T-helper 1 cell (primary cell): Measurements from ENCODE around the gene DVL2.

Source experiments
- DNase-seq, 5 donors: peaks; one replicate each; pipeline ENCODE4 v3.0.0-alpha.2; 2012 to 2020

The DVL2 gene

GRCh38 chr17:7219229-7219811 is 15.0 kb downstream of the DVL2 start:
- DNase-seq = no peak

GRCh38 chr17:7218758-7219157 is 15.6 kb downstream of the DVL2 start:
- no peak for DNase-seq

- DNase-seq = no peak
These were observed 16.2 kb downstream of the DVL2 start for GRCh38 chr17:7218166-7218565.

DNA sequence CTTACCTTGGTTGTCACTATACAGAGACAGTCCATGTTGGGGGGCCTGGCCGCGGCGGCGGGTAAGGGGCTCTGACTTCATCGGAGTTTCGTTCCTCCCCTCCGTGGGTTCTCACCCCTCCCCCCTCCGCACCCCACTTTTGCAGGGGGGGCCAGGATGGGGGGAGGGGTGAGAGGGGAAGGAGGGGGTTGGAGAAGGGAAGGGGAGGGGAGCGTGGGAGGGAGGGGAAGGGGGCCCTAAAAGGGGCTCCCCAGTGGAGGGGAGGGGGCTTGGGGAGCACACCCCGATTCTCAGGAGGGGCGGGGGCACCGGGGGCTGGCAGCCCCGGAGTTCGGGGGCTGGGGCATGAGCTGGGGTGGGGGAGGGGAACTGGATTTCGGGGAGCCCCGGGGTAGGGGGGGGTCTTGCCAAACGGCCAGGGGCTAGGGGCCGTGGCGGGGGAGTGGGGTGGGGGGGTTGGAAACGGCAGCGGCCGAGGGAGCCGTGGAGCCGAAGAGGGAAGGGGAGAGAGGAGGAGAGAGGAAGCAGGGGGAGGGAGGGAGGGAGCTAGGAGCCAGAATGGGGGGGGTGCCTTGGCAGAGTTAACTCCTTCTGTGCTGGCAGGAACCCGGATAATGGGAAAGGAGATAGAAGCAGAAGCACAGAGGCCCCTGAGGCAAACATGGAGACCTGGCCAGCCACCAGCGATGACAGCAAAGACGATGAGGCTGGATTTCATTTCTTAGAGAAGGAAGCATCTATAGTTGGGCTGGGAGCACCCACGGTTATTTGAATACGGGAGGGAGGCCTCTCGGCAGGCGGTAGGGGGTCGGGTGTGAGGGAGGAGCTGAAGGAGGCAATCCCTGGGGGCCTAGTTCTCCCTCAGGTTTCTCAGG is 17.0 kb downstream of the DVL2 start:
- no peak for DNase-seq

DNA sequence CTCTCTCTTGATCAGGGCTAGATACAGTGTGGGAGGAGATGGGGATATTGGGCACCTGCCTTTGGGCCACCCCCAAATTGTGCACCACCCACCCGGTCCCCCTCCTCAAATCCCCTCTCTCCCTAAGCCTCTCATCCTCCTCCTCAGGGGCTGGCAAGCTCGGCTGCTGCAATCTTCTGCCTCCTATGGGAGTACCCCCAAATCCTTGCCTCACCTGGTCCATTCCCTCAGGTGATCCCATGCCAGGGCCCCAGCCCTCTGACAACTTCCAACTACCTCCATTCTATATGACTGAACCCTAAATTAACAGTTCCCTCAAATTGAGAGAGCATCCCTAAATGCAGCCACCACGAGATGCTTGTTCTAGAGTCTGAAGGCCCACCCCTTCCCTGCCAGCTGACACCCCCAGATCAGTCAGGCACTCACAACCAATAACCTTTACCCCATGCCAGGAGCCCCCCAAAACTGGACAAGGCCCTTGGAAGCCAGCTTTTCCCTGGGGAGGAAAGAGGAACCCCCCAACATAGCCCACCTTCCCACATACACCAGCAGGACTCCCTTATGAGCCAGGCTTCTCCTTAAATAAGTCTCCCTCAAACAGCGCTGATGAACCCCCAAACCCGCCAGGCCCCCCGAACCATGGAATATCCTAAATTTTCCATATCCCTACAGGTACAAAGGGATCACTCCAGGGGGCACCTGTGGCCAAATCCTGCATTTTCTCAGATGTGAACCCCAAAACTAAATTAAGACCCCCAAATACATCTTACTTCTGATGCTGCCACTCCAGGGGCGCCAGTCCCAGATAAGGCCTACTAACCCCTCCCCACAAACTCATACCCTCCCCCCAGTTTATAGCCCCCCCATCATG is 17.8 kb downstream of the DVL2 start:
- no peak for DNase-seq

GRCh38 chr17:7215652-7216180 is 18.6 kb downstream of the DVL2 start:
- DNase-seq = no peak

- DNase-seq = no peak
These were observed 19.1 kb downstream of the DVL2 start for GRCh38 chr17:7215136-7215638.

- DNase-seq = peak; percentile 97 to 99 (median 98)
These were observed 19.8 kb downstream of the DVL2 start for GRCh38 chr17:7214300-7215135.

DNA sequence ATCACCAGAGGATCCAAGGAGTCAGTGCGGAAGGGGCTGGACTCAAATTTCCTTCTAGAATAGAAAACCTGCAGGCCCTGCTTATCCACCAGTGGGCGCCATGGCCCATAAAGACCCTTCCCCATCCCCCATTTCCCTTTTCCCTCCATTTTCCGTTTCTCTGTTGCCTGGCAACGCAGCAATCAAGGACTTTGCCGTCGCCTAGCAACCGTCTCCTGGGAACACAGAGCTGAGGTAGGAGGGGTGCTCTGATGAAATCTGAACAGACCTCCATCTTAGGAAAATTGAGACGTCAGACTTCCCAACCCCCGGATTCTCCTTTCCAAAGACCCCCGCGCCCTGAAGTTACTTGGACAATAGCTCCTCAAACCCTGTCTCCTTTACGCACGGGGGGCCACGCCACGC is 20.4 kb downstream of the DVL2 start:
- peak; percentile 58 to 78 (median 75) for DNase-seq

- no peak for DNase-seq
These were observed 22.6 kb downstream of the DVL2 start for GRCh38 chr17:7211491-7212273.

DNA sequence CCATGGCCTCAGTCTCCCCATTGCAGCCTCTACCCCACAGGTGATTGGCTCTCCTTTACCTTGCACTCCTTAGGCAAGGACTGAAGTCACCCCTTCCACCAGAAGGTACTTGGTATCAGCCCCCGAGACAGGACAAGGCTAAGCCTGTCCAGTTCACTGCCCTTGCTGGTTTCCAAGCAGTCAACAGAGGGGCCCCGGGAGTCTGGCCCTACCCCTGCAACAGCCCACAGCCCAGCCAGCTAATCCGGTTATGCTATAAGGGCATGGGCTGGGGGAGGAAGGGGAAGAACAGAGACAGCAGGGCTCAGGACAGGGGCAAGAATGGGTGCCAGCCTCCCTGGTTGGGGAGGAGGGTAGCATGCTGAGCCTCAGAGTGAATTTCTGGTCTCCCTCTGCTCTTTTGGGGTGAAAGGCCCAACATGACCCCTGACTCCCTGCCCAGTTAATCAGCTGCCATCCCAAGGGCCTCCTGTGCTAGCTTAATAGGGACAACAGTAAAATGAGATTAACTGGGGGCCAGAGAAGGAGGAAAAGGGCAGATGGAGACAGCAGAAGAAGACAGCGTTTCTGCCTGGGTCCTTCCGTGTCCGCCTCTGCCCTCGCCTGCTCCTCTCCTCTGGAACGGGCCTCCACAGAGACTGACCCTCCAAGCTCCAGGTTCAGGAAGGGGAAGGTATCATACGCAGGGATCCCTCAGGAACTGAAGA is 25.4 kb downstream of the DVL2 start:
- DNase-seq = no peak

DNA sequence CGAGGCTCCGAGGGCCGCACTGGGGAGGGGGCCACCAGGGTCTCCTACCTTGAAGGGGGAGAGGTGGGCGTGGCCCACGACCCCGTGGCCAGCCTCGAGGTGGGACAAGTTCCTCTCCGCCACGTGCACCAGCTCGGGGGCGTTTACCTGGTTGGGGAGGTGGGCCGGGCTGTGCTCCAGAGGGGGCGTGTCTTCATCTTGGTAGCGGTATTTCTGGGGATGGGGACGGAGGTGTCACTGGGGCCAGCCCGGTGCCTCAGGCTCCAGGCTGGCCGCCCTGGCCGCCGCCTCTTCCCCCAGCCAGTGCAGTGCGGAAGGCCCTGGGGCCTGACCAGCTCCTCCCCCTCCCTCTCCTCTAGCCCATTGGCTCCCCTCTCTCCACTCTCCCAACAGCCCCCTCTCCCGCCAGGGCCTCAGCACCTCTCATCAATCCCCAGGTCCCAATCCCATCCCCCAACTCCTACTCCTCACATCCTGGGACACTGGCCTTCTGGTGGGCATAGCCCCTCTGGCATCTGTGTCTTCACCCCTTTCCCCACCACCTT is 26.2 kb downstream of the DVL2 start:
- DNase-seq = no peak

DNA sequence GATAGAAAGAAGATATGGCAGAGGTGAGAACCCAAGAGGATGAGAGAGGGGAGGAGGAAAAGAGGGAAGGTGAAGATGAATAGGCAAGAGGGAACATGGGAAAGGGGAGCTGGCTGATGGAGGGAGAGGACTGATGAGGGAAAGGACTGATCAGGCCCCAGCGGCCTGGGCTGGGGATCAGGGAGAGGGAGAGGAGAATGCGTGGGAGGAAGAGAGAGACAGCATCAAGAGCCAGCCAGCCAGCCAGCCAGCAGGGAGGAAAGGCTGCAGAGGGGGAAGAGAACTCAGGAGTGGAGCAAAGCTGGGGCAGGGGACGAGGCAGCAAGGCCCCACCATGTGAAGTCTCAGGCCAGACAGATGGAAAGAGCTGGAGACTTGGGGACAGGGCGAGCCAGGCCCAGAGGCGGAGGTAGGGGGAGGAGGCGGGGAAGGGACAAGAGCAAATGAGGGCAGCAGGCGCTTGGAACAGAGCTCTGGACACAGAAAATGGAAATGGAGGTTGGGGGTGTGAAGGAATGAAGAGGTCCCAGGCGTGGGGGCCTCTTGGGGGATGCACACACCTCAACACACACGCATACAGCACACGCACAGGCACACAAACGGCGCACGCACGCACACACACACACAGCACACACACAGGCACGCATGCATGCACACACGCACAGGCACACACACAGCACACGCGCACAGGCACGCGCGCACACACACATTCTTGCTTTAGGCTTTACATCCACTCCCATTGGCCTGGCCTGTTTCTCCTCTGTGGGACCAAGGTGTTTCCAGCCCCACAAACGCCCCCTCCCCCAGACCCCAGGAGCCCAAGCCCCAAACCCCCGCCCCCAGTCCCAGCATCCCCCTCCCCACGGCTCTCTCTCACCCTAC is 27.0 kb downstream of the DVL2 start:
- DNase-seq = no peak

- DNase-seq = no peak
These were observed 28.8 kb downstream of the DVL2 start for GRCh38 chr17:7205561-7205960.

DNA sequence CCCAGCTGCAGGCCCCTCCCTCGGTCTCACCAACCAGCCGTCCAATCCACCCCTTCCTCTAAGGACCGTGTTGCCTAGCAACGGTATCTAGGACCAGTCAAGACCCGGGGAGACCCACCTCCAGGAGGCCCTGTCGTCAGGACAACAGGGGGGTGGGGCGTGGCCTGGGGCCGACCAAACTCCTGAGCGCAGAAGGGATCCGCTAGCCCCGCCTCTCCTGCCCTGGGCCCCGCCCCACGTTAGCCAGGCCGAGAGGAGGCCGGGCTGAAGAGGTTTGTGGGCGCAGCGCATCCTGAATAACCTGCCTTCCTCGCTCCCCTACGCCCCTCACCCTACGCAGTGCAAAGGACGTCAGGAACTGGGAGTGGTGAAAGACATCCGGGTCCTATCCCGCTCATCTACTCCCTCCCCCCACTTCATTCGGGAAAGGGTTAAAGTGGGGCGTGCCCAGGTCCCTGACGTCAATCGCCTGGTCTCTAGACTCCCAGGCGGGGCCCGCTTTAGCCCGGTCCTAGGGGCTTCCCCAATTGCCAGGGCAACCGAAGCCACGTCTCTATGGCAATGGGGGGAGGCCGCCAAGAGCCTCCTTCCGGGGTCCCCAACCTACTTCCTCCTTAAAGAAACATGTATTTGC is 29.4 kb downstream of the DVL2 start:
- peak; percentile 94 to 97 (median 95) for DNase-seq

- DNase-seq = peak in 1 of 5 donors; percentile 33
These were observed 30.0 kb downstream of the DVL2 start for GRCh38 chr17:7204336-7204735.

DNA sequence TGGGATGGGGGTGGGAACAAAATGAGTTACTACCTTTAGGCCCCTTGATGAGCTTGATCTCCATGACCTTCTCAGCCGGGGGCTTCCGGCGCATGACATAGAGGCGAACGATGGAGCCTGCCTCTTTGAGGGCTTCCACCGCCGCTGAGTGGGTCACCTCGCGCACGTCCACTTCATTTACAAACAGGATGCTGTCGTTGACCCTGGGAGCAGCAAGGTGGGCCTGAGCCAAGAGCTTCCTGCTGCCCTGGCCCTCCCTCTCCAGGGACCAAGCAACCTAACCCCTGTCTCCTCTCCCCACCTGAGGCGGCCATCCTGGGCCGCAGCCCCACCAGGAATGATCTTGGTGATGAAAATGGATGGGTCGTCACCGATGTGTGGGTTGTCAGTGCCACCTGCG is 30.9 kb downstream of the DVL2 start:
- DNase-seq = no peak

- DNase-seq = no peak
These were observed 37.5 kb downstream of the DVL2 start for GRCh38 chr17:7196651-7197401.
